ENCODE measurements around the gene NCOA5. TPM values are rescaled to one million over a fixed set of nuclear protein-coding genes. Genes with fewer than 3 reads are reported as not detected.

Gene NCOA5
- total and polyA plus RNA-seq, 8 donors = 8.4 to 19.6 (median 12.0) TPM

DNA sequence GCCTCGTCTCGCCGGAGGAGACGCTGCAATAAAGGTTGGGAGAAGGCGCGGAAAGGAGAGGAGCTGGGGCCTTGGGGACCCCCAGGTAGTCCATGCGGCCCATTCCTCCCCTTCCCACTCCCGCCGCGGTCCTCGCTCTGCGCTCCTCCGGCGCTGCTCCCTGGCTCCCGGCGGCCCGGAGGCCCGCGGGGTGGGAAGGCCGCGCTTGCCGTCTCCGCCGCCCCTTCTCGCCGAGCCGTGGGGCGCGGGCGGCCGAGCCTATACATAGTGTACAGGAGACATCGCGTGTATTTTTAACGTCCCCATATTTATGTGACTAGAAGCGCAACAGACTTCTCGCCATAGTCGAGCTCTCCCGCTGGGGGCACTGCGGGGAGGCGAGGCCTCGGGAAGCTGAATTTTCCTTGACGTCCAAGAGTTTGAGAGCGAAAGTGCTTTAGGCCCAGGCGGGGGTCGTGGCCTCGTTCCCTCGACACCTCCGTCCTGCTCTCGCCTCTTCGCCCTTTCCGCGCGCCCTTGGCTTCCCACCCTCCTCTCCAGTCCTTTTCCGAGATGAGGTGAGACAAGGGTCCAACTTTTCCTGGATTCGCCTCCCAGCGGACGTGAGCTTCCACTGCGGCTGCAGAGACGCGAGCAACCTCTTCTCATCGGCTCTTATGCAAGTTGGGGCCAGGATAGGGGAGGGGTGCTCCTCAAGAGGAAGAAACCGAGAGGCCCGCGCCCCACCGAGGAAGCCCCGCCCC lies 31.7 kb downstream of the NCOA5 start:
- H3K27ac ChIP-seq = no peak overlapping the region
- peaks cover 0 to 22% (median 10%) of the 10 kb centered on the region in 3 donors for H3K36me3 ChIP-seq
- no peaks in the 10 kb centered on the region for H3K9me3 ChIP-seq
- peak overlapping the region in 1 of 4 donors; percentile 27 for H3K4me3 ChIP-seq
- H3K27me3 ChIP-seq = no peaks in the 10 kb centered on the region
- intact Hi-C loops (cut with DNase I) = no loop called here
- ATAC-seq = peak in 3 of 4 donors; percentile 53 to 62 (median 58)
- no peak for TF ChIP-seq CTCF (IDR thresholded peaks at IDR 0.05)
- H3K4me1 ChIP-seq = peaks cover 0 to 5% (median 0%) of the 10 kb centered on the region in 3 donors
- peak in 2 of 6 donors; percentile 29 to 42 for DNase-seq
- no peak for FAIRE-seq
- 21 to 30% methylated on average over 61 to 66 of the region's 66 CpGs for WGBS, 2 donors

DNA sequence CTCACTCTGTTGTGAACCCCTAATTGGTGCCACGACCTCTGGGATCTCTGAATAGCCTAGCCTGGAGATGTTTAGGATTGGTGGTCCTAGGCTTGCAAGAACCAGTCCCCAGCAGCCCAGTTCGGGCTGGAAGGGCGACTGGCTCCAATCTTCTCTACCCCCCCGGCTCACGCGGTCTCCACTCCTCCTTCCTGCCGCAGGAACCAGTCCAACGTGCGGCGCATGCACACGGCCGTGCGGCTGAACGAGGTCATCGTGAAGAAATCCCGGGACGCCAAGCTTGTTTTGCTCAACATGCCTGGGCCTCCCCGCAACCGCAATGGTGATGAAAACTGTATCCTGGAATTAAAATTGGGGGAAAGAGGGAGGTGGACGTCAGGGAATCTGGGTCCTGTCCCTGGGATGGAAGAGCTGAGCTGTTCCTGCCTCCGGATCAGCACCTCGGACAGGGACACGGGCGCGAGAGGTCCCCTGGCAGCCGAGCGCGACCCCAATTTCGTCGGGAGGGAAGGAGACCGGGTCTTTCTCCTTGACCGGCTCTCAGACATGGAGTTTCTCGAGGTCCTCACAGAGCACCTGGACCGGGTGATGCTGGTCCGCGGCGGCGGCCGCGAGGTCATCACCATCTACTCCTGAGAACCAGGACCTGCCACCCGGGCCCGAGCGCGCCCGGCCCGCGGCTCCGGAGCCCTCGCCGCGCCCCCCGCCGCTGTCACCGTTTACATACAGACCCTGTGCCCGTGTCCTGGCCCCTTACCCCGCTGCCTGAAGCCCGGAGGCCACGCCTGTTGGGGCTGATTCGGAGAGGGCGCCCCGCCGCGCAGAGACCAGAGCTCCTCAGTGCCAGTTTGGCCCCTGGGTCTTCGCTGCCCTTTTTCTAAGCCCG lies 32.5 kb downstream of the NCOA5 start:
- Histone ChIP-seq H3K36me3 (peaks cover 0 to 14% (median 5%) of the 10 kb centered on the region in 3 donors), H3K27ac (no peak overlapping the region), H3K27me3 (no peaks in the 10 kb centered on the region), H3K4me3 (peak overlapping the region in 1 of 4 donors; percentile 27), H3K9me3 (no peaks in the 10 kb centered on the region), H3K4me1 (peaks cover 0 to 5% (median 0%) of the 10 kb centered on the region in 3 donors)
- no peak for TF ChIP-seq CTCF (IDR thresholded peaks at IDR 0.05)
- DNase-seq (peak in 2 of 6 donors; percentile 20 to 41), FAIRE-seq (no peak), ATAC-seq (peak in 2 of 4 donors; percentile 7 to 54)
- WGBS, 2 donors = 34 to 37% methylated on average over 53 to 65 of the region's 65 CpGs
- intact Hi-C loops (cut with DNase I) = no loop called here

DNA sequence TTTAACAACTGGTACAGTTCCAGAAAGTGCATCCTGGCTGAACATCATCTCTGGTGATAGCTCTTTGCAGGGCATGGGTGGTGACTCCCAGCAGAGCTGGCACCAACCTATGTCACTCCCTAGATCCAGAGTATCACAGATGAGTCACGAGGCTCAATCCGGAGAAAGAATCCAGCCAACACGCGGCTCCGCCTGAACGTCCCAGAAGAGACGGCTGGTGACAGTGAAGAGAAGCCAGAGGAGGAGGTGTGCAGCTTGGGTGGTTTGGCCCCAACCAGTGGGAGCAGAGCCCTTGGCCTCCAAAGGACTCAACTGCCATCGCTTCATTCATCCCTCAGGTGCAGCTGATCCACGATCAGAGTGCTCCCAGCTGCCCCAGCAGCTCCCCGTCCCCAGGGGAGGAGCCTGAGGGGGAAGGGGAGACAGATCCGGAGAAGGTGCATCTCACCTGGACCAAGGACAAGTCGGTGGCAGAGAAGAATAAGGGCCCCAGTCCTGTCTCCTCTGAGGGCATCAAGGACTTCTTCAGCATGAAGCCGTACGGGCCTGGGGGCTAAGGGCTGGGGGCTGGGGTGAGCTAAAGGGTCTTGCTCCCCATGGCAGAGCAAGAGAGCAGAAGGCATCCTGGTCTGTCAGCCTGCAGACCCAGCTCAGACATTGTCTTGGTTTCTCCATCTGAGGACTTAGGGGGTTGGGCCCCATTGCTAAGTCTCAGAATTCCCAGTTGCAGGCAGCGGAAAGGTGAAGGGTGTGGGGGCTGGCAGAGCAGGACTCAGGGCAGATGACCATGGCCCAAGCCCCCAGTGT lies 33.5 kb downstream of the NCOA5 start:
- Histone ChIP-seq H3K27me3 (no peaks in the 10 kb centered on the region), H3K9me3 (no peaks in the 10 kb centered on the region), H3K27ac (no peak overlapping the region), H3K36me3 (peaks cover 0 to 5% (median 0%) of the 10 kb centered on the region in 3 donors), H3K4me3 (no peak overlapping the region), H3K4me1 (peaks cover 0 to 5% (median 0%) of the 10 kb centered on the region in 3 donors)
- DNase-seq = no peak
- no peak for ATAC-seq
- TF ChIP-seq CTCF (IDR thresholded peaks at IDR 0.05) = no peak
- FAIRE-seq = no peak
- WGBS, 2 donors = 82 to 86% methylated on average over 15 of the region's 15 CpGs
- intact Hi-C loops (cut with DNase I) = no loop called here

DNA sequence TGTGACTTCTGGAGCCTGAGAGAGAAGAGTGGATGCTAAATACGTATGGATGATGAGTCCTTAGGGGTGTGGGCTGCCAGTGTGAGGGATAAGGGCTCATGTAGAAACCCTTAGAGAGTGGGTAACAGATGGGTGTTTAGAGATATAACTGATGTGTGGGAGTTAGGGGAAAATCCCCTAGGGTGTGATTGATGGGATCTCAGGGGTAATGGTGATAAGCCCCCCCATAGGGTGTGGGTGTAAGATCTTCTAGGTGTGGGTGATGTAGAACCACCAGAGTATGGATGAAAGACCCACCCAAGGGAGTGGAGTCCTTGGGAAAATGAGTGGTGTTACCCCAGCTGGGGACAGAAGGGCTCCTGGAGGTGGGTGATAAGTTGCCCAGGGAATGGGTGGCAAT lies 34.5 kb downstream of the NCOA5 start:
- no peak overlapping the region for H3K27ac ChIP-seq
- no peak overlapping the region for H3K4me3 ChIP-seq
- no peaks in the 10 kb centered on the region for H3K27me3 ChIP-seq
- FAIRE-seq = no peak
- ATAC-seq = no peak
- no peak for TF ChIP-seq CTCF (IDR thresholded peaks at IDR 0.05)
- intact Hi-C loops (cut with DNase I) = no loop called here
- WGBS, 2 donors = 32 to 39% methylated on average over 1 of the region's 1 CpG
- peaks cover 0 to 4% (median 0%) of the 10 kb centered on the region in 3 donors for H3K36me3 ChIP-seq
- H3K9me3 ChIP-seq = no peaks in the 10 kb centered on the region
- no peak for DNase-seq
- no peaks in the 10 kb centered on the region for H3K4me1 ChIP-seq

All from pancreas (tissue), 10 donors.